VCaP (cell line): ENCODE results near the gene STRA6.
A peak's percentile ranks its signal among the peaks of the same experiment; 100 is the strongest.

Experiments
- H3K27ac ChIP-seq: fragments of 450-650 bp; 2 replicates; pipeline ENCODE4 v1.5.1; 2017
- TF ChIP-seq, protein P1 (sequence below): fragments of 450-650 bp; conservative IDR thresholded peaks from 2 replicates; pipeline ENCODE4 v1.5.1; 2017; ENCODE audit warnings: mild to moderate bottlenecking, moderate library complexity

STRA6 gene, protein sequence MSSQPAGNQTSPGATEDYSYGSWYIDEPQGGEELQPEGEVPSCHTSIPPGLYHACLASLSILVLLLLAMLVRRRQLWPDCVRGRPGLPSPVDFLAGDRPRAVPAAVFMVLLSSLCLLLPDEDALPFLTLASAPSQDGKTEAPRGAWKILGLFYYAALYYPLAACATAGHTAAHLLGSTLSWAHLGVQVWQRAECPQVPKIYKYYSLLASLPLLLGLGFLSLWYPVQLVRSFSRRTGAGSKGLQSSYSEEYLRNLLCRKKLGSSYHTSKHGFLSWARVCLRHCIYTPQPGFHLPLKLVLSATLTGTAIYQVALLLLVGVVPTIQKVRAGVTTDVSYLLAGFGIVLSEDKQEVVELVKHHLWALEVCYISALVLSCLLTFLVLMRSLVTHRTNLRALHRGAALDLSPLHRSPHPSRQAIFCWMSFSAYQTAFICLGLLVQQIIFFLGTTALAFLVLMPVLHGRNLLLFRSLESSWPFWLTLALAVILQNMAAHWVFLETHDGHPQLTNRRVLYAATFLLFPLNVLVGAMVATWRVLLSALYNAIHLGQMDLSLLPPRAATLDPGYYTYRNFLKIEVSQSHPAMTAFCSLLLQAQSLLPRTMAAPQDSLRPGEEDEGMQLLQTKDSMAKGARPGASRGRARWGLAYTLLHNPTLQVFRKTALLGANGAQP

DNA sequence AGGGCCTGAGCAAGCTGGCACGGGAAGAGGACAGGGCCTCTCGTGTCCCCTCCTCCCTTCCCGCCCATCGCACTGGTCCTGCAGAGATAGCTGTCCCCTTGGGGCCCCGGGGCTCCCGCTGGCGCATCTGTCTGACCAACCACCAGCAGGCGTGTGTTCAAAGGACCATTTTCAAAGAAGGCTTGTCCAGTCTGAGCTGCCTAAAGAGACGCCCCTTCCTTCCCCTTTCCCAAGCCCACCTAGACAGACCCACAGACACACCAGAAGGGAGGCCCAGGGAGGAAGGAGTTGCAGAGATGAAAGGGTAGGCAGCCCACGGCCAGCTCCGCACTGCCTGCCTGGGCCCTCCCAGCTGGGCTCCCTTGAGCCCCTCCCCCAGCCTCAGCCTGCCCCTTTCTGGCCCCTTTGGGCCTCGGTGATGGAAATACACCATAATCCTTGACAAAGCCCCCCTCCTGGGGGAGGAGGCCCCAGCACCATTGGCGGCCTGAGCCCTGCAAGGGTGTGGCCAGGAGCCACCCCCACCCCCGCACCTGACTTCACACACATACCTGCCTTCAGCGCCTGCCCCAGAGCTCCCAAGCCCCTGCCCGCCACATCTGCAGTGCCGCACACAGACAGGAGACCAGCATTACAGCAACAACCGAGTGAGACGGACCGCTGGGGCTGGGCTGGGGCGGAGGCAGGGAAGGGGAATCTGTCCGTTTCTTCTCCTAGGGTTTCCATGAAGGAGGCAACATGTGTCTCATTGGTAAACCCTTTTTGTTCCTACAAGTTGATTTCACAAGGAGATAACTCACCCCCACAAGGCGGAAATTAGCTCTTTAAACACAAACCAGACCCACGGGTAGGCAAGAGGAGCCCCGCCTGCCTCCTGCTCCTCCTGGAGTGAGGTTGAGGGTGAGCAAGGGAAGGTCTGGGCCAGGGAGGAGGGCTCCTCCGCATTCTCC lies at the start of gene STRA6:
STRA6 (minus strand) TSS at position 336 of the 950 bp plus-strand sequence. CDS start 520 bp downstream, outside the sequence.
- no peak within 1 kb of the TSS for H3K27ac ChIP-seq
- TF ChIP-seq, protein P1, sequence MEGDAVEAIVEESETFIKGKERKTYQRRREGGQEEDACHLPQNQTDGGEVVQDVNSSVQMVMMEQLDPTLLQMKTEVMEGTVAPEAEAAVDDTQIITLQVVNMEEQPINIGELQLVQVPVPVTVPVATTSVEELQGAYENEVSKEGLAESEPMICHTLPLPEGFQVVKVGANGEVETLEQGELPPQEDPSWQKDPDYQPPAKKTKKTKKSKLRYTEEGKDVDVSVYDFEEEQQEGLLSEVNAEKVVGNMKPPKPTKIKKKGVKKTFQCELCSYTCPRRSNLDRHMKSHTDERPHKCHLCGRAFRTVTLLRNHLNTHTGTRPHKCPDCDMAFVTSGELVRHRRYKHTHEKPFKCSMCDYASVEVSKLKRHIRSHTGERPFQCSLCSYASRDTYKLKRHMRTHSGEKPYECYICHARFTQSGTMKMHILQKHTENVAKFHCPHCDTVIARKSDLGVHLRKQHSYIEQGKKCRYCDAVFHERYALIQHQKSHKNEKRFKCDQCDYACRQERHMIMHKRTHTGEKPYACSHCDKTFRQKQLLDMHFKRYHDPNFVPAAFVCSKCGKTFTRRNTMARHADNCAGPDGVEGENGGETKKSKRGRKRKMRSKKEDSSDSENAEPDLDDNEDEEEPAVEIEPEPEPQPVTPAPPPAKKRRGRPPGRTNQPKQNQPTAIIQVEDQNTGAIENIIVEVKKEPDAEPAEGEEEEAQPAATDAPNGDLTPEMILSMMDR: no peak

DNA sequence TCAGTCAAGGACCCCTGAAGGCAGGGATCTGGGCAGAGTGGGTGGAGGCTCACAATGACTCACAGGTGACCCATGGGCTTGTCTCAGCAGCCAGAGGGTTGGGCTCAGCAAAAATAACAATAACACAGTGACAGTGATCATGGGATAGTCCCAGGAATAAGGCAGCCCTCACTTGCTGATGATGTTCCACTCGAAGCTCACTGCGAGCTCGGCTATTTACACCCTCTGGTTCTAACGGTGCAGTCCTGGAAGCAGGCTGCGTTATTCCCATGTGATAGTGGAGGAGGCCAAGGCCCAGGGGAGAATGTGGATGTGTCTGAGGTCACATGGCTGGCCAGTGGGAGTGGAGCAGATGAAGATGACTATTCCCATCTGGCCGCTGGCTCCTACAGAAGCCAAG lies 49.7 kb upstream of the STRA6 start:
- peak overlapping the region; percentile 88 for H3K27ac ChIP-seq
- TF ChIP-seq, protein P1: no peak

DNA sequence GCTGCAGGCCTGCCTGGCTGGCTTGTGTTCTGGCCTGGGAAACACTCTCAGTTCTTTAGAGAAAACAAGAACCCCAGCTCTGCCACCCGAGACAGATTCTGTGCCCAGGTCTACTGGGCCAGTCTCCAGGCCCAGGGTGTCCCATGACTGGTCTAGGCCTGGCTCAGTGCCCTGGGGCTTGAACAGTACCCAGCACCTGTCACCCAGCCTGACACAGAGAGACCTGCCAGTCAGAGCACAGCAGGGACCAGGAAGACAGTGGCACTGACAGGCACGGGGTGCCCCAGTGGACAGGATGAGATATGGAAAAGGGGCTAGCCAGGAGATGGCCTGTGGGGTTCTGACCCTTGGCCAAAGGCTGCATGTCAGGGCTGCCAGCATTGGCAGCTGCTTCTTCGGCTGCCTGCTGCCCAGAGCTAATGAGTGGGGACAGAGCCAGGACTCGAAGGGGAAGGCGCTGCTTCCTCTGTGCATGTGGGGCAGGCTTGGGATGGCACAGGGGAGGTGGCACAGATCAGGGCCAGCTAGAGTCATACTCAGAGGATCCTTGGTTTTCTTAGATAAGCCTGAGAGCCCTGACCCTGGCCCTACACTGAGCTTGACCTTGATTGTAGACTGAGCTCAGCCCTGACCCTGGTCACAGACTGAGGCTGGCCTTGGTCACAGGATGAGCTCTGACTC lies 48.7 kb upstream of the STRA6 start:
- TF ChIP-seq, protein P1: no peak
- H3K27ac ChIP-seq: peak overlapping the region; percentile 88

DNA sequence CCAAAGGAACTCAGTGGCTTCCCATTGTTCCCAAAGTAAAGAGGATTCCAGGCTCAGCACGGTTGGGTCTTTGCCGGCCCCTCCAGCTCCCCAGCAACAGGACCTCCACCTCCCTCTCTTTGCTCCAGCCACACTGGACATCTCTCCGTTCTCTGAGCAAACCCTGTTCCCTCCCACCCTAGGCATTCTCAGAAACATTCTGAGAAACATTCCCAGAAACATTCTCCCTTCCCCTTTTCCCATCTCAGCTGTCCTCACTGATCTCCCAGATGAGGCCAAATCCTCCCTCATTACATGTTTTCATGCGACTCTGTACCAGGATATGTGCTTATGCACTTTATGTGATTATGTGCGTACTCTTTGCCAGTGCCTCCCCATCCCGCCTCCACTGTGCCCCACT lies 47.7 kb upstream of the STRA6 start:
- TF ChIP-seq, protein P1: no peak
- peak overlapping the region; percentile 88 for H3K27ac ChIP-seq

DNA sequence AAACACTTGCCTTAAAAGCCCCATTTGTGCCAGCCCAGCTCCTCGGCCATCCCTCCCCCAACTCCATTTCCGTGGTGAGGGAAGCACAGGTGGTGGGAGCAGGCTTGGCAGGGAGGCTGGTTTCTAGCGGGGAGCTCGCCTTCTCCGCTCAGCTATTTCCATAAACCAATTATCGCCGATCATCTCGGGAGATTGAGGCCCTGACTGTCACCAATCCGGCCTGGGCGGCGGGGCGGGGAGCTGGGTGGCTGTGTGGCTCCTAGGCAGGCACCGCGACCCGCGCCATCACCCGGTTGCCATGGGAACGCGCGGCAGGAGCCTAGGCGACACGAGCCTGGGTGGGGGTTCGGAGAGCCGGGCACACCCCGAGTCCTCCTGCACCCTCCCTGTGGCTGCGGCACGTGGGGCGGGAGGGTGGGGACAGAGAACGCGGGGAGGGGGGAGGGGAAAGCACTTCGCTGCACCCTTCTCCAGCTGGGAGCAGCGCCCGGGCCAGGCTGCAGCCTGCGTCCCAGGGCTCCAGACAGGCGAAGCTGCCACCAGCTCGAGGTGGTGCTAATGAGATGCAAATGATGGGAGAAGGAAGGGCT lies 42.9 kb upstream of the STRA6 start:
- H3K27ac ChIP-seq: peak overlapping the region; percentile 69
- TF ChIP-seq, protein P1: no peak

DNA sequence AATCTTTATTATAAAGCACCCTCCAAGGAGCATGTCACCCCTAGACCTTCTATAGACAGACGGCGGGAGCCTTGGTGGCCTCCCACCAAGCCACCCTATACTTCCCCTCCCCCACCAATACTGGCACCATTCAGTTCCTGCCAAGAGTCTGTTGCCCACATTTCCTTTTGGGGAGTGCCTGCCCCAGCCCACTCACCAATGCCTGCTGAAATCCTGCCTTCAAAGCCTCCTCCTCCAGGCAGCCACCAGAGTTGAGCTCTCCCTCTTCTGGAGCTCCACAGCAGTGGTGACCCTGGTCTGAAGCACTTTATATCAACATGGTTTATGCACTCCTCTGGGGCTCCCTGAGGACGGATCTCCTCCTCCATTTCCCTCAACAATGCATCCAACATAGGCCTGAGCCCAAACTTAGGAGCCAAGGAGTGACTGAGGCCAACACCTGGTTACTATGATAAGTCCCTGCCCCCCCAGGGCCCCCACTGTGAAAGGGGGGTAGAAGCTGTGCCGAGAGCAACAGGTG lies 42.3 kb upstream of the STRA6 start:
- TF ChIP-seq, protein P1: no peak
- peak overlapping the region; percentile 69 for H3K27ac ChIP-seq
